ENCODE results near the gene FGD6. TPM values are rescaled to one million over a fixed set of nuclear protein-coding genes. Genes with fewer than 3 reads are reported as not detected.
A peak's percentile ranks its signal among the peaks of the same experiment; 100 is the strongest.

FGD6 gene
- total RNA-seq, 4 donors from 2014 or later: 2.9 to 8.4 (median 4.4) TPM

- intact Hi-C loops (cut with DNase I; ENCODE audit: low total_unique reads) (no loop called here), in situ Hi-C loops (cut with MboI; ENCODE audit: low sequenced_read_pairs in 4 of 4) (no loop called here)
- TF ChIP-seq POLR2A (IDR thresholded peaks at IDR 0.05): no peak
- no peak for TF ChIP-seq CTCF (IDR thresholded peaks at IDR 0.05 in 4 of 5, conservative IDR thresholded peaks at IDR 0.05 in 1 of 5)
- H3K36me3 ChIP-seq: no peaks in the 10 kb centered on the region
- no peaks in the 10 kb centered on the region for H3K4me1 ChIP-seq
- ATAC-seq: no peak
- H3K9me3 ChIP-seq: no peaks in the 10 kb centered on the region
- H3K27ac ChIP-seq: no peak overlapping the region
- H3K4me3 ChIP-seq: no peak overlapping the region
- DNase-seq: no peak
- no peaks in the 10 kb centered on the region for H3K27me3 ChIP-seq
These were observed 66.8 kb downstream of the FGD6 start for GRCh38 chr12:95150501-95150900.

- in situ Hi-C loops (cut with MboI; ENCODE audit: low sequenced_read_pairs in 4 of 4) (no loop called here), intact Hi-C loops (cut with DNase I; ENCODE audit: low total_unique reads) (no loop called here)
- H3K27ac ChIP-seq: no peak overlapping the region
These were observed 69.4 kb downstream of the FGD6 start for GRCh38 chr12:95147866-95148265.

GRCh38 chr12:95146769-95147168 lies 70.5 kb downstream of the FGD6 start:
- no peak for TF ChIP-seq POLR2A (IDR thresholded peaks at IDR 0.05)
- TF ChIP-seq CTCF (IDR thresholded peaks at IDR 0.05 in 4 of 5, conservative IDR thresholded peaks at IDR 0.05 in 1 of 5): no peak
- intact Hi-C loops (cut with DNase I; ENCODE audit: low total_unique reads) (no loop called here), in situ Hi-C loops (cut with MboI; ENCODE audit: low sequenced_read_pairs in 4 of 4) (no loop called here)
- H3K27me3 ChIP-seq: no peaks in the 10 kb centered on the region
- DNase-seq (no peak), ATAC-seq (no peak)
- H3K4me1 ChIP-seq: peaks cover 5 to 9% of the 10 kb centered on the region in 2 donors
- H3K9me3 ChIP-seq: no peaks in the 10 kb centered on the region
- H3K36me3 ChIP-seq: no peaks in the 10 kb centered on the region
- no peak overlapping the region for H3K27ac ChIP-seq
- H3K4me3 ChIP-seq: no peak overlapping the region

More at GRCh38 chr12:95147866-95148265, 69.4 kb downstream of the FGD6 start:
- ATAC-seq: no peak
- no peak for DNase-seq
- no peaks in the 10 kb centered on the region for H3K36me3 ChIP-seq
- no peak overlapping the region for H3K4me3 ChIP-seq
- no peaks in the 10 kb centered on the region for H3K27me3 ChIP-seq
- TF ChIP-seq CTCF (IDR thresholded peaks at IDR 0.05 in 4 of 5, conservative IDR thresholded peaks at IDR 0.05 in 1 of 5) (no peak), POLR2A (IDR thresholded peaks at IDR 0.05) (no peak)
- H3K9me3 ChIP-seq: no peaks in the 10 kb centered on the region
- peaks cover 5 to 9% of the 10 kb centered on the region in 2 donors for H3K4me1 ChIP-seq

GRCh38 chr12:95143621-95144205 lies 73.6 kb downstream of the FGD6 start:
- intact Hi-C loops (cut with DNase I; ENCODE audit: low total_unique reads): no loop called here
- H3K9me3 ChIP-seq: no peaks in the 10 kb centered on the region
- H3K4me1 ChIP-seq: peaks cover 5 to 9% of the 10 kb centered on the region in 2 donors
- no peak overlapping the region for H3K4me3 ChIP-seq
- in situ Hi-C loops (cut with MboI; ENCODE audit: low sequenced_read_pairs in 4 of 4): no loop called here
- ATAC-seq (peak; percentile 80 to 96), DNase-seq (no peak)
- no peak for TF ChIP-seq CTCF (IDR thresholded peaks at IDR 0.05 in 4 of 5, conservative IDR thresholded peaks at IDR 0.05 in 1 of 5)
- TF ChIP-seq POLR2A (IDR thresholded peaks at IDR 0.05): no peak
- peak overlapping the region; percentile 7 to 46 (median 26) for H3K27ac ChIP-seq
- H3K36me3 ChIP-seq: no peaks in the 10 kb centered on the region
- no peaks in the 10 kb centered on the region for H3K27me3 ChIP-seq

Data from gastrocnemius medialis (tissue), 4 donors.